ENCODE data around the gene PHLPP1. TPM values are rescaled to one million over a fixed set of nuclear protein-coding genes. Genes with fewer than 3 reads are reported as not detected.

PHLPP1 gene
- total and polyA plus RNA-seq, 2 of the 13 experiments (the other 11 are each of a cell fraction or from before 2014, with no cell fraction given): 9.8 to 18.5 TPM

GRCh38 chr18:62796216-62796621 is 80.9 kb downstream of the PHLPP1 start (continued):
- TF ChIP-seq ZBTB37 (CRISPR knock-in tag; IDR thresholded peaks at IDR 0.05) (no peak), ZBTB39 (CRISPR knock-in tag; IDR thresholded peaks at IDR 0.05) (0 out of 2 replicates have a peak, but pooled peaks have one; percentile 44), CREB1 (IDR thresholded peaks at IDR 0.05) (no peak), CREB1 (CRISPR knock-in tag; IDR thresholded peaks at IDR 0.05) (peak; percentile 50; the same call in 1 of the 2 replicates), MIXL1 (CRISPR knock-in tag; IDR thresholded peaks at IDR 0.05) (peak; percentile 55), EHMT2 (IDR thresholded peaks at IDR 0.05; ENCODE audit: borderline replicate concordance, low read depth, low read length) (peak; percentile 67; the same call in 1 of the 2 replicates), CREM (IDR thresholded peaks at IDR 0.05) (peak; percentile 71), CREM (CRISPR knock-in tag; IDR thresholded peaks at IDR 0.05) (no peak), ZNF24 (IDR thresholded peaks at IDR 0.05) (0 out of 2 replicates have a peak, but pooled peaks have one; percentile 73), ZFP1 (CRISPR knock-in tag; IDR thresholded peaks at IDR 0.05) (peak; percentile 24; the same call in 1 of the 2 replicates), KMT2B (CRISPR knock-in tag; IDR thresholded peaks at IDR 0.05) (no peak), MED1 (CRISPR knock-in tag; IDR thresholded peaks at IDR 0.05) (peak; percentile 84), ZNF878 (CRISPR knock-in tag; IDR thresholded peaks at IDR 0.05) (peak; percentile 62; the same call in 1 of the 2 replicates), FOXA1 (IDR thresholded peaks at IDR 0.05) (no peak), FOXA1 (CRISPR knock-in tag; IDR thresholded peaks at IDR 0.05) (peak; percentile 19; the same call in 1 of the 2 replicates)
- TF ChIP-seq, protein P1, sequence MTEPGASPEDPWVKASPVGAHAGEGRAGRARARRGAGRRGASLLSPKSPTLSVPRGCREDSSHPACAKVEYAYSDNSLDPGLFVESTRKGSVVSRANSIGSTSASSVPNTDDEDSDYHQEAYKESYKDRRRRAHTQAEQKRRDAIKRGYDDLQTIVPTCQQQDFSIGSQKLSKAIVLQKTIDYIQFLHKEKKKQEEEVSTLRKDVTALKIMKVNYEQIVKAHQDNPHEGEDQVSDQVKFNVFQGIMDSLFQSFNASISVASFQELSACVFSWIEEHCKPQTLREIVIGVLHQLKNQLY (CRISPR knock-in tag; IDR thresholded peaks at IDR 0.05): 0 out of 2 replicates have a peak, but pooled peaks have one; percentile 18
- TF ChIP-seq, protein P2, sequence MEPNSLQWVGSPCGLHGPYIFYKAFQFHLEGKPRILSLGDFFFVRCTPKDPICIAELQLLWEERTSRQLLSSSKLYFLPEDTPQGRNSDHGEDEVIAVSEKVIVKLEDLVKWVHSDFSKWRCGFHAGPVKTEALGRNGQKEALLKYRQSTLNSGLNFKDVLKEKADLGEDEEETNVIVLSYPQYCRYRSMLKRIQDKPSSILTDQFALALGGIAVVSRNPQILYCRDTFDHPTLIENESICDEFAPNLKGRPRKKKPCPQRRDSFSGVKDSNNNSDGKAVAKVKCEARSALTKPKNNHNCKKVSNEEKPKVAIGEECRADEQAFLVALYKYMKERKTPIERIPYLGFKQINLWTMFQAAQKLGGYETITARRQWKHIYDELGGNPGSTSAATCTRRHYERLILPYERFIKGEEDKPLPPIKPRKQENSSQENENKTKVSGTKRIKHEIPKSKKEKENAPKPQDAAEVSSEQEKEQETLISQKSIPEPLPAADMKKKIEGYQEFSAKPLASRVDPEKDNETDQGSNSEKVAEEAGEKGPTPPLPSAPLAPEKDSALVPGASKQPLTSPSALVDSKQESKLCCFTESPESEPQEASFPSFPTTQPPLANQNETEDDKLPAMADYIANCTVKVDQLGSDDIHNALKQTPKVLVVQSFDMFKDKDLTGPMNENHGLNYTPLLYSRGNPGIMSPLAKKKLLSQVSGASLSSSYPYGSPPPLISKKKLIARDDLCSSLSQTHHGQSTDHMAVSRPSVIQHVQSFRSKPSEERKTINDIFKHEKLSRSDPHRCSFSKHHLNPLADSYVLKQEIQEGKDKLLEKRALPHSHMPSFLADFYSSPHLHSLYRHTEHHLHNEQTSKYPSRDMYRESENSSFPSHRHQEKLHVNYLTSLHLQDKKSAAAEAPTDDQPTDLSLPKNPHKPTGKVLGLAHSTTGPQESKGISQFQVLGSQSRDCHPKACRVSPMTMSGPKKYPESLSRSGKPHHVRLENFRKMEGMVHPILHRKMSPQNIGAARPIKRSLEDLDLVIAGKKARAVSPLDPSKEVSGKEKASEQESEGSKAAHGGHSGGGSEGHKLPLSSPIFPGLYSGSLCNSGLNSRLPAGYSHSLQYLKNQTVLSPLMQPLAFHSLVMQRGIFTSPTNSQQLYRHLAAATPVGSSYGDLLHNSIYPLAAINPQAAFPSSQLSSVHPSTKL (CRISPR knock-in tag; IDR thresholded peaks at IDR 0.05): peak; percentile 97
- TF ChIP-seq, protein P3, sequence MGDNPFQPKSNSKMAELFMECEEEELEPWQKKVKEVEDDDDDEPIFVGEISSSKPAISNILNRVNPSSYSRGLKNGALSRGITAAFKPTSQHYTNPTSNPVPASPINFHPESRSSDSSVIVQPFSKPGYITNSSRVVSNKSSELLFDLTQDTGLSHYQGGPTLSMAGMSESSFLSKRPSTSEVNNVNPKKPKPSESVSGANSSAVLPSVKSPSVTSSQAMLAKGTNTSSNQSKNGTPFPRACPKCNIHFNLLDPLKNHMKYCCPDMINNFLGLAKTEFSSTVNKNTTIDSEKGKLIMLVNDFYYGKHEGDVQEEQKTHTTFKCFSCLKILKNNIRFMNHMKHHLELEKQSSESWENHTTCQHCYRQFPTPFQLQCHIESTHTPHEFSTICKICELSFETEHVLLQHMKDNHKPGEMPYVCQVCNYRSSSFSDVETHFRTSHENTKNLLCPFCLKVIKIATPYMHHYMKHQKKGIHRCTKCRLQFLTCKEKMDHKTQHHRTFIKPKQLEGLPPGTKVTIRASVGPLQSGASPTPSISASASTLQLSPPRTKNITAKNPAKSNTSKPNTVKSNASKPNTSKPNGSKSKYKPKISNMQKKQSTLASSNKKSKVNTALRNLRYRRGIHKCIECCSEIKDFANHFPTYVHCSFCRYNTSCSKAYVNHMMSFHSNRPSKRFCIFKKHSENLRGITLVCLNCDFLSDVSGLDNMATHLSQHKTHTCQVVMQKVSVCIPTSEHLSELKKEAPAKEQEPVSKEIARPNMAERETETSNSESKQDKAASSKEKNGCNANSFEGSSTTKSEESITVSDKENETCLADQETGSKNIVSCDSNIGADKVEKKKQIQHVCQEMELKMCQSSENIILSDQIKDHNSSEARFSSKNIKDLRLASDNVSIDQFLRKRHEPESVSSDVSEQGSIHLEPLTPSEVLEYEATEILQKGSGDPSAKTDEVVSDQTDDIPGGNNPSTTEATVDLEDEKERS (CRISPR knock-in tag; IDR thresholded peaks at IDR 0.05): peak; percentile 57; the same call in 1 of the 2 replicates
- TF ChIP-seq, protein P4, sequence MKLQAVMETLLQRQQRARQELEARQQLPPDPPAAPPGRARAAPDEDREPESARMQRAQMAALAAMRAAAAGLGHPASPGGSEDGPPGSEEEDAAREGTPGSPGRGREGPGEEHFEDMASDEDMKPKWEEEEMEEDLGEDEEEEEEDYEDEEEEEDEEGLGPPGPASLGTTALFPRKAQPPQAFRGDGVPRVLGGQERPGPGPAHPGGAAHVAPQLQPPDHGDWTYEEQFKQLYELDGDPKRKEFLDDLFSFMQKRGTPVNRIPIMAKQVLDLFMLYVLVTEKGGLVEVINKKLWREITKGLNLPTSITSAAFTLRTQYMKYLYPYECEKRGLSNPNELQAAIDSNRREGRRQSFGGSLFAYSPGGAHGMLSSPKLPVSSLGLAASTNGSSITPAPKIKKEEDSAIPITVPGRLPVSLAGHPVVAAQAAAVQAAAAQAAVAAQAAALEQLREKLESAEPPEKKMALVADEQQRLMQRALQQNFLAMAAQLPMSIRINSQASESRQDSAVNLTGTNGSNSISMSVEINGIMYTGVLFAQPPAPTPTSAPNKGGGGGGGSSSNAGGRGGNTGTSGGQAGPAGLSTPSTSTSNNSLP (IDR thresholded peaks at IDR 0.05; ENCODE audit: low read depth, low read length): 0 out of 2 replicates have a peak, but pooled peaks have one; percentile 53
